ENCODE measurements around the gene FSIP1.

GRCh38 chr15:39609166-39609916 lies 173.3 kb downstream of the FSIP1 start:
- TF ChIP-seq POLR2AphosphoS5 (IDR thresholded peaks at IDR 0.05; ENCODE audit: low read depth, low read length) (no peak), POLR2A (IDR thresholded peaks at IDR 0.05; ENCODE audit: low read depth, low read length) (no peak), TAF1 (IDR thresholded peaks at IDR 0.05; ENCODE audit: low read depth, low read length) (no peak), PAX5 (IDR thresholded peaks at IDR 0.05; ENCODE audit: insufficient read depth, low read length, severe bottlenecking) (no peak)
